ENCODE measurements around the gene PFDN4.
"Not testable (repeated sequence)": the region's sequence is repeated elsewhere in the genome, so short reads cannot be mapped to it uniquely, and the experiment has no call there.

The PFDN4 gene

DNA sequence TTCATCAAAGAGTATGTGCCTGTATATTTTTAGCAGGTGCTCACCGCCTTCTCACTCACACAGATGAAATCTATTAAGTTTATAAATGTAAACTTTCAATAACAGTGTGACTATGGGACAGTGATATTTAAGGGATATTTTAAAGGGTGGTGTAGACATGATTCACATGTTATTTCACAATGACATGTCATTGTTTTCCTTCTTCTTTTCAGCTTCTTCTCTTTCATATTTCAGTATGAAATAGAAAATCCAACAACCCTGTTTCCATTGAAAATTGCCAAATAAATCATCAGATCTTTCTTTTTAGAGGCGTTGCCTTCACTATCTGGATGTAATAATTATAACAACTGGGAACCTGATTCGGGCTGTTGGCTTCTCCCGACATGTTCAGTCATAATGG is 54.8 kb downstream of the PFDN4 start:
- no peak overlapping the region for H3K4me3 ChIP-seq (ENCODE audit: low read depth, low read length)
- TF ChIP-seq, protein P1, sequence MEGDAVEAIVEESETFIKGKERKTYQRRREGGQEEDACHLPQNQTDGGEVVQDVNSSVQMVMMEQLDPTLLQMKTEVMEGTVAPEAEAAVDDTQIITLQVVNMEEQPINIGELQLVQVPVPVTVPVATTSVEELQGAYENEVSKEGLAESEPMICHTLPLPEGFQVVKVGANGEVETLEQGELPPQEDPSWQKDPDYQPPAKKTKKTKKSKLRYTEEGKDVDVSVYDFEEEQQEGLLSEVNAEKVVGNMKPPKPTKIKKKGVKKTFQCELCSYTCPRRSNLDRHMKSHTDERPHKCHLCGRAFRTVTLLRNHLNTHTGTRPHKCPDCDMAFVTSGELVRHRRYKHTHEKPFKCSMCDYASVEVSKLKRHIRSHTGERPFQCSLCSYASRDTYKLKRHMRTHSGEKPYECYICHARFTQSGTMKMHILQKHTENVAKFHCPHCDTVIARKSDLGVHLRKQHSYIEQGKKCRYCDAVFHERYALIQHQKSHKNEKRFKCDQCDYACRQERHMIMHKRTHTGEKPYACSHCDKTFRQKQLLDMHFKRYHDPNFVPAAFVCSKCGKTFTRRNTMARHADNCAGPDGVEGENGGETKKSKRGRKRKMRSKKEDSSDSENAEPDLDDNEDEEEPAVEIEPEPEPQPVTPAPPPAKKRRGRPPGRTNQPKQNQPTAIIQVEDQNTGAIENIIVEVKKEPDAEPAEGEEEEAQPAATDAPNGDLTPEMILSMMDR (IDR thresholded peaks at IDR 0.05; ENCODE audit: low read depth, low read length): no peak

DNA sequence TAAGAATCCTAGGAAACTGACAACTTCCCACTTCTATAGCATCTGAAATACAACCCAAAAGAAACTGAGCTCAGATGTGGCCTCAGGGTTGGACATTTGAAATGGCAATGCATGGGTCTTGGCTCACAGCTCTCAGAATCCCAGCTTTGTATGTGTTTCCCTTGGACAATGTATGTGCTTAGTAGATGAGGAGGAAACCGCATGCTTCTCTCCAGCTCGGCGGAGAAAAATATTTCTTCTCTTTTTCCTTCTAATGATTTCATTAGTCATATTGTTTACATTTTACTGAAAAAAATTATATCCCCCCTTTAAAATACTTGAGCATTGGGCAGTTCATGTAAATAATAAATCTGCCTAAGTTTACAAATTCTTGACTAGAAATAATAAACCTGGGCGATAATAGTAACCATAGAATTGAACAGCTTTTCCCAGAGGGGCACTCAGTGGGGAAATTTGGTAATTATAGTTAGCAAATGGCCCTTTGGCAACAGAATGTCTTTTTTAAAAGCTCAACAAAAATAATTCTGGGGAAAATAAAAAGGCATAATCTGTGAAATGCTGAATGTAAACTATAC is 55.3 kb downstream of the PFDN4 start:
- no peak overlapping the region for H3K4me3 ChIP-seq (ENCODE audit: low read depth, low read length)
- TF ChIP-seq, protein P1 (IDR thresholded peaks at IDR 0.05; ENCODE audit: low read depth, low read length): no peak

GRCh38 chr20:54265791-54266190 is 57.9 kb downstream of the PFDN4 start:
- H3K4me3 ChIP-seq (ENCODE audit: low read depth, low read length): not testable (repeated sequence)

GRCh38 chr20:54266844-54267243 is 59.0 kb downstream of the PFDN4 start:
- H3K4me3 ChIP-seq (ENCODE audit: low read depth, low read length): no peak overlapping the region
- TF ChIP-seq, protein P1 (IDR thresholded peaks at IDR 0.05; ENCODE audit: low read depth, low read length): no peak

- H3K4me3 ChIP-seq (ENCODE audit: low read depth, low read length): no peak overlapping the region
- TF ChIP-seq, protein P1 (IDR thresholded peaks at IDR 0.05; ENCODE audit: low read depth, low read length): no peak
Measured at GRCh38 chr20:54267483-54268003, 59.7 kb downstream of the PFDN4 start.

DNA sequence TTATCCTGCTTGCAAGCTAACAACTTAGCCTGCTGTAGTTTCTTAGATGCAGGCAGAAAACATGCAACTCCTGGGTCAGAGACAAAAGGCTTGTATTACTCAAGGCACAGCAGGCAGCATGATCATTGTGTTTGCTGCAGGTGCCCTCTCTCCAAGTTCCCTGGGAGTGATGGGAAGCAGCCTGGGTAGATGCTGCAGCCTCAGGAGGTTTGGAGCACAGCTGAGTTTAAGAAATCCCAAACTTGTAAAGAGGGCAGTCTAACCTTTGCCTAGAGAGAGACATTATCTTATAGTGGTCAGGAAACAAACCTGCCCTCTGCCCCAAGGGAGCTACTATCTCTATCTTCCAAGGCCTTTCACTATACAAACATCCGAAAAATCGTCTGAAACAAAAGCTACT is 61.1 kb downstream of the PFDN4 start:
- H3K4me3 ChIP-seq (ENCODE audit: low read depth, low read length): no peak overlapping the region

More for the DNA sequence above, 61.1 kb downstream of the PFDN4 start:
- TF ChIP-seq, protein P1 (IDR thresholded peaks at IDR 0.05; ENCODE audit: low read depth, low read length): no peak
